MM.1S (cell line): ENCODE results near the gene PCDHA8.

Source experiments
- CTCF ChIP-seq: fragments of 300-600 bp; sonication (generic); IDR thresholded peaks from 2 replicates; pipeline ENCODE4 v1.5.1; 2016; ENCODE audit warnings: antibody characterized with exemption, low read length, mixed read lengths
- EZH2 ChIP-seq: fragments of 300-600 bp; sonication (generic); optimal IDR thresholded peaks from 2 replicates; pipeline ENCODE3; 2017; ENCODE audit warnings: low read depth, mild to moderate bottlenecking, antibody characterized with exemption, low read length, mixed read lengths
- EZH2phosphoT487 ChIP-seq: fragments of 300-600 bp; sonication (generic); IDR thresholded peaks from 2 replicates; pipeline ENCODE4 v1.6.1; 2018; ENCODE audit warnings: antibody characterized with exemption, low read length

- no peak for TF ChIP-seq CTCF
- no peak for TF ChIP-seq EZH2phosphoT487
- TF ChIP-seq EZH2: no peak
Observed at GRCh38 chr5:140835622-140836510, 5.1 kb upstream of the PCDHA8 start.
